ENCODE results near the gene MYZAP. TPM values are rescaled to one million over a fixed set of nuclear protein-coding genes. Genes with fewer than 3 reads are reported as not detected.

MYZAP gene
- total and polyA plus RNA-seq, 10 of the 15 experiments (the other 5 are each of a cell fraction or from before 2014, with no cell fraction given) = not detected

- intact Hi-C loops (cut with micrococcal nuclease; ENCODE audit: unreplicated experiment) = no loop called here
- Histone ChIP-seq H2AFZ (ENCODE audit: control insufficient read depth, low read depth, low read length) (no peak overlapping the region), H3K4me3 (no peak overlapping the region), H3K9ac (ENCODE audit: control insufficient read depth, insufficient read depth, low read length) (no peak overlapping the region), H3K79me2 (ENCODE audit: control insufficient read depth, insufficient read depth, low read length) (peaks cover 30% of the 10 kb centered on the region), H3K27ac (ENCODE audit: control insufficient read depth, insufficient read depth) (no peak overlapping the region), H4K20me1 (ENCODE audit: control insufficient read depth, insufficient read depth) (no peaks in the 10 kb centered on the region; the same call in 1 of the 2 replicates), H3K4me2 (ENCODE audit: control insufficient read depth, insufficient read depth) (no peak overlapping the region), H3K36me3 (ENCODE audit: control insufficient read depth in 2 of 2, insufficient read depth in 2 of 2, low read length in 1 of 2) (peaks cover 0 to 5% of the 10 kb centered on the region in 2 experiments; a peak in 2 of 4 replicates), H3K27me3 (replicated peaks in 1 of 2; ENCODE audit: control insufficient read depth in 2 of 2, insufficient read depth in 2 of 2, low read length in 1 of 2) (no peaks in the 10 kb centered on the region), H3K4me1 (ENCODE audit: control insufficient read depth, insufficient read depth, low read length) (peaks cover 3% of the 10 kb centered on the region), H3K9me3 (replicated peaks; ENCODE audit: control insufficient read depth, insufficient read depth, low read length) (no peaks in the 10 kb centered on the region)
- 96% methylated on average over 3 of the region's 3 CpGs for WGBS (ENCODE audit: insufficient coverage, insufficient replicate concordance, low lambda C conversion rate, missing lambda C conversion rate)
- DNase-seq (ENCODE audit: low read depth, low spot score) = no peak
- no peak for FAIRE-seq
- ChIA-PET RAD21 (ENCODE audit: unreplicated experiment) (no interaction called here), SMC1A (ENCODE audit: uncharacterized antibody, unreplicated experiment) (no interaction called here), CTCF (interaction anchor here (1.1 to 1.4 kb wide), 2 partner anchors 9 to 28 kb away, joined by 4 read pairs; no protein-coding TSS in a partner anchor), POLR2A (no interaction called here)
- in situ Hi-C loops (cut with MboI) = no loop called here
- no TSS peak for BruUV-seq (replicated peaks)
- ATAC-seq = no peak
- no peak for TF ChIP-seq USF1 (IDR thresholded peaks at IDR 0.05; ENCODE audit: borderline replicate concordance, extremely low read length, insufficient read depth, low read depth, low read length)
- no peak for TF ChIP-seq SMAD1 (IDR thresholded peaks at IDR 0.05; ENCODE audit: low read depth, partially characterized antibody)
- no peak for TF ChIP-seq BCLAF1 (IDR thresholded peaks at IDR 0.05)
- no peak for TF ChIP-seq YY1 (IDR thresholded peaks at IDR 0.05; ENCODE audit: low read depth, low read length)
- no peak for TF ChIP-seq MTA3 (IDR thresholded peaks at IDR 0.05; ENCODE audit: borderline replicate concordance, low read length)
- no peak for TF ChIP-seq BACH1 (IDR thresholded peaks at IDR 0.05; ENCODE audit: borderline replicate concordance)
- TF ChIP-seq NR2C1 (IDR thresholded peaks at IDR 0.05) = no peak
- TF ChIP-seq RUNX3 (IDR thresholded peaks at IDR 0.05; ENCODE audit: low read length) = no peak
- TF ChIP-seq CBX3 (IDR thresholded peaks at IDR 0.05; ENCODE audit: borderline replicate concordance, low read depth) = no peak
- TF ChIP-seq TBL1XR1 (IDR thresholded peaks at IDR 0.05; ENCODE audit: low read depth, low read length) = no peak
- no peak for TF ChIP-seq BHLHE40 (IDR thresholded peaks at IDR 0.05; ENCODE audit: borderline replicate concordance in 1 of 2, low read depth in 2 of 2, low read length in 1 of 2)
- TF ChIP-seq ZNF592 (IDR thresholded peaks at IDR 0.05) = no peak
- no peak for TF ChIP-seq DPF2 (IDR thresholded peaks at IDR 0.05)
- TF ChIP-seq ETV6 (conservative IDR thresholded peaks at IDR 0.05 in 1 of 2, IDR thresholded peaks at IDR 0.05 in 1 of 2; ENCODE audit: borderline replicate concordance in 1 of 2, low read depth in 1 of 2) = no peak
- no peak for TF ChIP-seq PBX3 (IDR thresholded peaks at IDR 0.05; ENCODE audit: insufficient replicate concordance, low read depth, low read length)
Observed at GRCh38 chr15:57704441-57704840, 112.7 kb downstream of the MYZAP start.

All from GM12878 (cell line).